Skin of body (tissue), 2 donors: ENCODE results near the gene ABCG1. TPM values are rescaled to one million over a fixed set of nuclear protein-coding genes. Genes with fewer than 3 reads are reported as not detected.

ENCODE experiments used
- DNase-seq: peaks from one replicate; lab custom pipeline; 2025; lab: John Stamatoyannopoulos, UW
- total RNA-seq: library from RNA; depleted of rRNA; stranded (reverse); fragments of >200 nt; gene quantifications from one replicate; pipeline ENCODE4 v1.2.3, GENCODE V29; 2014

Gene ABCG1
- total RNA-seq, 1 donor from 2014 or later = 19.2 TPM

DNA sequence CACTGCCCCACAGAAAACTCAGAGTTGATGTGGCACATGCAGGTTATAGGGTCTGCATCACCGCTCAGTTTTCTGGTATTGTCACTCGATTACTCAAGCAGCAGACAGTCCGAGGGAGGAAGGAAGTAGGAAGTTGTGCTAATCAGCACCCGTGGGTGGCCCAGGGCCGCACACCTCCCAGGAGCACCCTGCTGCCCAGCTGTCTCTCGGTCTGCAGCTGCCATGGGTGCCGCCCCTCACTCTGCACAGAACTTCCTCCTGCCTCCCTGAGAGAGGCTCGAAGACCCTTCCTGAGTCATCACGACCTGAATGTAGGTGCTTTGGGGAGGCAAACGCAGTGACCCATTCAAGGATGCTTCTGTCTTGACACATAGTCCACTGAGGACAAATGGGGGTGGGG, 100.4 kb downstream of the ABCG1 start:
- DNase-seq = no peak

DNA sequence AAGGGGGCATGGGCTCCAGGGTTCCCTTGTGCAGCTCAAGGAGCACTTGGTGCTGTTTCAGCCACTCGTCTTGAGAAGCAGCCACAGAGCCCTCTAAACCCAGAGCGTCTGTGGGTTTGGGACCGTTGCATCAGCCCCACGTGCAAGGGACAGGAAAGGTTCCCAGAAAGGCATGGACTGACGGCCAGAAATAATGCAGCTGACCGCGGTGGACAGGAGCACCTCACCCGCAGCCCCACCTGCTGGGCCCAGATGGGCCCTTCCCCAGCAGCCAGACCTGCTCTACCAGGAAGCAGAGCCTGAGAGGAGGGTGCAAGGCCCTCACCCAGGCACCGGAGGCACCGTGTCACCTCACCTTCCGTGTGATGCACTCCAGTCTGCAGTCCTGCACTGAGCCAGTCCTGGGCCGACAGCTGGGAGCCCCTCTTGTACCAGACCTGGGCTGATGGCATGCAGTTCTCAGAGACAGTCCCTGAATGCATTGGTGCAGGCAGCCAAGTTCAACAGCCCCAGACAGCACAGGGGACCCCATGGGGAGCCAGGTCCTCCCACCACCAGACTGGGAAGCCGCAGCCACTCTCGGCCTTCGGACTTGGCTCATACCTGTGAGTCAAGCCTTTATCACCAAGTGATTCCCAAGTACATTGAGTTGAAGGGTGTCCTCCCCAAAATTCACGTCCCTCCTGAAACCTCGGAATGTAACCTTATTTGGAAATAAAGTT, 101.1 kb downstream of the ABCG1 start:
- DNase-seq = no peak

DNA sequence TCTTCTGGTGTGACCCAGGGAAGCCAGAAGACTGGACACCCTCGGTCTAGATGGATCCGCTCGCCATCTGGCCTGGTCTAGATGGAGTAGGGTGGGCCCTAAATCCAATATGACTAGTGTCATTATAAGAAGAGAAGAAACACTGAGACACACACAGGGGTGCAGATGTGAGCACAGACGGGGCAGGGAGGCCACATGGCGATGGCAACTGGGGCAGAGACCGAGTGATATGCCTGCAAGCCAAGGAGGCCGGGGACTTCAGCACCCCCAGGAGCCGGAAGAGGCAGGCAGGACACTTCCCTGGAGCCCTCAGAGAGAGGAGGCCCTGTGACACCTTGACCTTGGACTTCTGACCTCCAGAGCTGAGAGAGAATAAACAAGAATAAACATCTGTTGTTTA, 101.9 kb downstream of the ABCG1 start:
- no peak for DNase-seq

DNA sequence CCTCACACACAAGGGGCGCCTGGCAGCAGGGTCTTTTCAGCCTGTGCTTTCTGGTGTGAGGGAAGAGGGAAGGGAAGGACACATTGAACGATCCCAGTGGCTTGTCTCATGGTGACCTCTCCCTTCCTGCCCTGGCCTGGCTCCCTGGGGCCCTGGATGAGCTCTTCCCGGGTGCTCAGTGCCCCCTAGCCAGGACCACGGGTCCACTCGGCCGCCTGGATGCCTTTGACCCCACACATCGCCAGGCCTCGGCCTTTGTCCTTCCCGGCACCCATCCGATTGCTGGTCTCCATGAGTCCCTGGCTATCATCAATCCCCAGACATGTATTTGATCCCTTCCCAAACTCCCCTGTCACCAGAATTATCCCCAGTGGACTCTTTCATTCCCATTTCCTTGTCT, 102.3 kb downstream of the ABCG1 start:
- no peak for DNase-seq

DNA sequence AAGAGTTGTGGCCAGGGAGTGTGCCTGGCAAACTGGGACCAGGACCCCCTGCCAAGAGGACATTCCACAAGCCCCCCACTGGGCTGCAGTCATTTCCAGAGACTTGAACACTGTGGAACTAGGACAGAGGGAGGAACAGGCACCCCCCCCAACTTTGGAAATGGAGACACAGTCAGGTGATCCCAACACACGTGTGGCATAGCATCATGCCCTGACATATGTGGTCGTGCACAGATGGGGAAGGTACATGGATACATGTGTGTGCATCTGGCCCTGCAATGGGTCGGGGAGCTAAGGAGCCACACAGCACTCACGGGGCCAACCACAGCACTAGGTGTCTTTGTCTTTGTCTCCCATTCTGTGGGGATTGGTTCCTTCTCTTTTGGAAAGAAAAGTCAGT, 102.9 kb downstream of the ABCG1 start:
- no peak for DNase-seq

DNA sequence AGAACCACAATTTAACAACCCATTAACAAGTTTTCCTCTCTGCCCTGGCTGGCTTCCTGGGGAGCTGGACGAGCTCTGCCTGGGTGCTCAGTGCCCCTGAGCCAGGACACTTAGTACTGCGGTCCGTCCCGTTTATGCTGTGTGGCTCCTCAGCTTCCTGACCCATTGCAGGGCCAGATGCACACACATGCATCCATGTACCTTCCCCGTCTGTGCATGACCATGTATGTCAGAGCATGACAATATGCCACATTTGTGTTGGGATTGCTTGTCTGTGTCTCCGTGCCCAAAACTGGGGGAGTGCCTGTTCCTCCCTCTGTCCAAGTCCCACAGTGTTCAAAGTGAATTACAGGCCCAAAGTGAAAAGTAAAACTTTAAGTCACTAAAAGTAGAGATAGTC, 106.0 kb downstream of the ABCG1 start:
- no peak for DNase-seq

DNA sequence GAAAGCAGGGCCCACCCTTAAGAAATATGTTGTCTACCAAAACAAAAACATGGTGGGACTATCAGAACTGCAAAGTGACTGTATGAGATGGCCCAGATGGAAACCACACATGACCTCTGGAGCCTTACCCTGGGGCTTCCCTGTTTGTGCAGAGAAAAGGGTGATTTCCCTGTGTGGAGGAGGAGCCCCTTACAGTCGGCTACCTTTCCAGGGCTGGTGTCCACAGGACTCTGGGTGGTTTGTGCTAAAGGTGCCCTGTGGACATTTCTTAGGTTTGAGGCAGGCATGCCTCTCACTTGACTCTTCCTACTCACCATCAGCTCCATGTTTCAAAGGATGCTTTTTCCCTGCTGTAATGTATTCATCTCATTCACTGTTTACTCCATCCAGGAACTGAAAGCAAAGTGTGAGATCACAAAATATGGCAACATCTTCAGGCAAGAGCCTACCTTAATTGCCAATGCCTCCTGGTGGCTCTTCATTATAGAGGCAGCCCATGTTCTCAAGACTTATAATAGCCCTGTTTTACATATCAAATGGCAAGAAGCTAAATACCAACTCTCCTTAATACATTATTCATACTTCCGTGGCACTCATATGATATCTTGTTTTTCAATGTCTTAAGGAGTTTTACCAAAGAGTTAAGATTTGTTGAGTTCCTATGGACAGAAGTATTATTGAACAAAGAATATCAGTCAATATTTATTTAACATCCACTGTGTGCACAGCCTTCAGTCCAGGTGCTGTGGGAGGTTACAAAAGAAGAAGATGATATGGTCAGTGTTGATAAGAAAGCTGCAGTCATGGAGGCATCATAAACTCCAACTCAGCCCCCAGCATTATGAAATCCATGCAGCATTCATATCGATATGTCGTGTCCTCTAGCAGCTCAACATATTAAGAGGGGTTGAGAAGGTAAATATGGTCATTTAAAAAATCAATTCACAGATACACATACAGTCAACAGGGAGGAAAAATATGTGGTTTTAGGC, 111.7 kb downstream of the ABCG1 start:
- DNase-seq = no peak

DNA sequence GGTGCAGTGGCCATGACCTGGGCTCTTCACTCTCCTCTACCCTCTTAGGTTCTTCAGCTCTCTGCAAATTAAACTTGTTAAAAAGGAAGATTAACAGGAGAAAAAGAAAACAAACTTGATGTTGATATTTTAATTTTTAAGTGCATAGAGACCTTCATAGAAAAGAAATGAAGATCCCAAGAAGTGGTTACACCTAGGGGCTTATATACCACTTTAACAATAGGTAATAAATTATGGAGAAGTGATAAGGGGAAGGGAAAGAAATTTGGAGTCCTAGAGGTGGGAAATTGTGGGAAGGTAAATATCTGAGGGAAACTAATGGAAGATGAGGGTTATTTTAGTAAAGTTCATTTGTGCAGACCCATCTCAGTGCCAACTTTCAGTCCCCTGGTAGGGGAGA, 112.7 kb downstream of the ABCG1 start:
- no peak for DNase-seq

DNA sequence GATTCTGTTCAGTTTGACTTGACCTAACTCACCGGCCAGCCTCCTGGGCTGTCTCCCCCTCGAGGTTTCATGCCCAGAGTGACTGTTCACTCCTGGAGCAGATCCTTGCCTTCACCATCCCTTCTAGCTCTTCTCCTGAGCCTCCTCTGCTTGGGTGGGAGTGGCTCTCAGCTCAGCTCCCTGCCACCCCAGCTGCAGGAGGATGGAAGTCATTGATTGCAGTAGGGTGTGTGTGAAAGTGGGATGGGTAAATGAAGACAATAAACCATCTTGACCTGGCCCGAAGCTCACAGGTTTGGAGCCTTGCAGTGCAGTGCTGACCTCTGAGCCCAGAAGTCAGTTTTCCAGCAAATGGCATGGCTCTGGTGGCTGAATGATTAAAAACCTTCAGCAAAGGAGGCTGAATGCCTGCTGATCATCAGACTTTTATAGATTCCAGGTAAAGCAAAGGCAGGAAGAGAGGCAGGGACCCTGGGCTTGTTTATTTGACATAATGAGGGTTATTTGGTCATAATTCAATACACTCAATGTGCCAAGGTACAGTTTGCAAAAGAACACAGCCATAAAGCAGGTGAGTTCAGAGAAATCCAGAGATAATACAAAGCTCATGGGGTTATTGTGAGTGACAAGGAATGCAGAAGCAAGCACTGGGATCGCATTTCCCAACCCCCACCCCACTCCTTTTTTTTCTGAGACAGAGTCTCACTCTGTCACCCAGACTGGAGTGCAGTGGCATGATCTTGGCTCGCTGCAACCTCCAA, 113.8 kb downstream of the ABCG1 start:
- no peak for DNase-seq

DNA sequence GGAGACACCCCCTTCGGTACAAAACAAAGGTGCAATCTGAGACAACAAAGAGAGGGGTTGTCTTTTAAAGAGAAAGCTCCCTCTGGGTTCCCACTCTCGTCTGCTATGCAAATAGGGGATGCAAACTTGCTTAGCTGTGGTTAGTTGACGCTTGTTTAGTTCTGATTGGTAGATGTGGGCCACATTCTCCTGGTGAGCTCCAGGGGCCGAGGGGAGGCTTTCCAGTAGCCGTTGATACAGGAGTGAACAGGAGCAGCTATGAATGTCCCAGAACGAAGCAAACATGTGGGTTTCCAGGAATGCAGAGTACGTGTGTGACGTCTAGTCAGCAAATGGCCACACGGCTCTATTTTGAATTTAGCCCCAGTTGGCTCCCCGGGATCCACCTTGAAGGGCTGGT, 117.1 kb downstream of the ABCG1 start:
- no peak for DNase-seq

DNA sequence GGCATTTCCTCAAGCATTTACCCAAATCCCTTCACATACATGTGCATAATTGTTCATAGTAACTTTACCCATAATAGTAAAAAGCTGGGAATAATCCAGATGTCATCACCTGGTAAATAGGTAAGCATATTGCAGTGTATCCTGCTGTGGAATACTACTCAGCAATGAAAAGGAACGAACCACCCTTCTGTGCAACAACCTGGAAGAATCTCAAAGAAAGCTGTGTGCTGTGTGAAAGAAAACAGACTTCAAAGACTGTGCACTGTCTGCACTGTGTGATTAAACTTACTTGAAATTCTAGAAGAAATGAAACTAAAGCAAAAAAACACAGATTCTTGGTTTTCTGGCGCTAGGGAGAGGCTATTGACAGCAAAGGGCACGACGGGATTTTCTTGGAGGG, 118.3 kb downstream of the ABCG1 start:
- DNase-seq = no peak

DNA sequence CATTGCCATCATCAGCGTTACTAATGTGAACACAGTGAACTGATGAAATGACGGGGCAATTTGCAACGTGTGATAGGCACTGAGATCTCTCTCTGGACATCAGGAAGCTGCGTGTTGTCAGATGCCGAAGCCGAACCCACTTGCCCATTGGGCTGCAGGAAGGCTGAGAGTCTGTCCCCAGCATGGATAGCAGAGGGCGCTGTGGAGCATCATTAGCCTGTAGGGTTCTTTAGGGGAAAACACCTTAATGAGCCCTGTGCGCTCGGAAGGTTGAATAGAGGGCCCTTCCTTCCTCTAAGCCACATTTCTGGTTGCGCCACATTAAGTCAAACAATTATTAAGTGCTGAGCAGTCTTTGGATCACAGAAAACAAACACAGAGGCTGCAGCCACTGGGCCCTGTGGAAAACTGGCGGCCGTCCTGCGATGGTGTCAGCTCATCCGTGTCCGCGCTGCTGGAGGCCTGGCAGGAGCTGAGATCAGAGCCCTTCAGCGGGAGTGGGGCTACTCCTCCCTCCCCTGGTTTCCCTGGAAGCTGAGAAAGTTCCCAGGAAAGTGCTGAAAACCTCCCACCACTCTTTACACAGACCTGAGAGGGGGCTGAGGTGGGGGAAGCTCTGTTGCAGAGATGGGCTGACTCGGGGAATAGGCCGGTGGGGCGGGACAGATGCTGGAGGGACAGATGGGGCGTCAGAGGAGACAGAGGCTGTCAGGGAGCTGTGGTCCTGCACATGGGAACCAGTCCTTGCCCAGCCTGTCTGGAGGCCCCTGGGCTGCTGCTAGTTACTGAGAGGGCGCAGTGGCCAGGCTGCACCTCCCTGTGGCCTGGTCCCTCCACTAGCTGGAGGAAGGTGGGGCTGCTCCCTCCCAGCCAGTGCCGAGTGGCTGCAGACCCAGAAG, 119.1 kb downstream of the ABCG1 start:
- DNase-seq = peak; percentile 6

DNA sequence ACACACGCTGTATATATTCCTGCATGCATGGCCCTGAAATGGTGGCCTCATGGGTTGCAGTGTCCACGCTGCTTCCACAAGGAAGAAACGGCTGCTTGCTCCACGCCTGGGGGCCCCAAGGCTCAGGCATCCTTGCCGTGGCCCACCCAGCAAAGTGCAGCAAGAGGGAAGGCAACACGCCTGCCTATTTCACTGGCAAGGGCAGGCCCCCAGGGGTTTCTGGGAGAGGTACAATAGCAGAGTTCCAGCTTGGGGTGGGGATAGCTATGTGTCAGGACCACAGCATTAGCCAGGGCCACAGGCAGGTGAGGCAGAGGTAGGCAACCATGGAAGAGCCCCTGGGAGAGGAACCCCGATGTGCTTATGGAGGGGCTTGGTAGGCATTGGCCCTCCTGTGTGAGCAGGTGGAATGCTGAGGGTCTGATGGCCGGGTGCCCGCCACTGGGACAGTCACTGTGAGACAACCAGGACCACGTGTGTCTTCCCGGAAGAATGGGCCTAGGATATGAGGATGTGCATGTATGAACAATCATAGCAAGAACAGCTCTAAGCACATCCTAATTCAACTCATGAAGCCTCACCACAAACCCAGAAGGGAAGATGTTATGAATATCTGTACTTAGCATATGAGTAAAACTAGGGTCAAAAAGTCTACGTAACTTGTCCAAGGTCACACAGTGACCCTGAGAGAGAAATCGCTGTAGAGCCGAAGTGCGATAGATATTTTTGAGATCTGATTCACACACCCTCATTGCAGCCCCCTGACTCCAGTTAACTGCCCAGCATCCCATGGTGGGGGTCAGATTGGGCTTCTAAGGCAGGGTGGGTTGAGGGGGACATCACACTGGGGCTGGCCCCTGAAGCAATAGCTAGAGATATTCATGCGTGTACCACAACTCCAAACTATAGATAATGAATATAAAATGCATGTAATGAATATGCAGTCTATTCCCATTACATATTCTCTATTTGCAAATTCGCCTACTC, 120.1 kb downstream of the ABCG1 start:
- DNase-seq = no peak

DNA sequence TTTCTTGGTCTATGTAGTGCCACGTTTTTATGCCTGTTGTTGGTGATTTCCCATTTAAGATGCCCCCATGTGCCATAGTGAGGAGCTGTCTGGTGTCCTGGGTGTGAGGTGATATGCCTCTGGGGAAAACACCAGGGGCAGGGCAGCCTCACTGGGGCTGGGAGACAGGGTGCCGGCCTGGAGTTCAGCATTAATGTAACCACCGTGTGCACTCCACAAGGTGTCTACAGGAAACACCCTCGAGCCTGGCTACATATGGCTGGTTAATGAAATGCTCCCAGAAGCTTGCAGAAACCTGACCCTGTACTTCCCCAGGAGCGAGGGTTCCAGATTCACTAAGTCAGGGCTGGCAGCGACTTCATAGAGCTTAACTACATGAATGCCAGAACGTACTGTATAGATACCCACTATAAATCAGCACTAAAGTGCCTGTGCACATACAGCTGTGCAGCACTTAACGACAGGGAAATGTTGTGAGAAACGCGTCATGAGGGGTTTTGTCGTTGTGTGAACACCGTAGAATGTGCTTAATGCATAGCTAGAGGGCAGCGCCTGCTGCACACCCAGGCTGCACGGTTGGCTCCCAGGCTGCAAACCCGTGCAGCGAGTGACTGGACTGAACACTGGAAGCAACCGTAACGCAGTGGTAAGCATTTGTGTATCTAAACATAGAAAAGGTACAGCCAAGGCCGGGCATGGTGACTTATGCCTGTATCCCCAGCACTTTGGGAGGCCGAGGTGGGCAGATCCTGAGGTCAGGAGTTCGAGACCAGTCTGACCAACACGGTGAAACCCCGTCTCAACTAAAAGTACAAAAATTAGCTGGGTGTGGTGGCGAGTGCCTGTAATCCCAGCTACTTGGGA, 121.5 kb downstream of the ABCG1 start:
- no peak for DNase-seq

DNA sequence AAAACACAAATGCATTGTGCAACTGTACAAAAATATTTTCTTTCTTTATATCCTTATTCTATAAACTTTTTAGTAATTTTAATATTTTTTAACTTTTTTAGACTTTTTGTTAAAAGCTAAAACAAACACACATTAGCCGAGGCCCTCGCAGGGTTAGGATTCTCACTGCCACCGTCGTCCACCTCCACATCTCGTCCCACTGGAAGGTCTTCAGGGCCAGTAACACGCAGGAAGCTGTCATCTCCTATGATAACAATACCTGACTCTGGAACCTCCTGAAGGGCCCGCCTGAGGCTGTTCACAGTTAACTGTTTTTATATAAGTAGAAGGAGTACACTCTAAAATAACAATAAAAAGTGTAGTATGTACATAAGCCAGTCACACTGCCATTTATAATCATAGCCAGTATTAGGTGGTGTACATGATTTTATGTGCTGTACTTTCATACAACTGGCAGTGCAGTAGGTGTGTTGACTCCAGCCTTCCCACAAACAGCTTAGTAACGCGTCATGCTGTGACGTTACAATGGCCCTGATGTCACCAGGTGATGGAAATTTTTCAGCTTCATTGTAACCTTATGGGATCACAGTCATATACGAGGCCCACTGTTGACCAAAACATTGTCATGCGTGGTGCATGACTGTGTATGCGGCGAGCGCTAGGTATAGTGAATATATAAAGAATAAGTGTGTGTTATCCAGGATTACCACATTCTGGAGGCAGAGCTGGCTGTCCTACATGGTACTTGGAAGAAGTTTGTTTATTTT, 123.0 kb downstream of the ABCG1 start:
- no peak for DNase-seq

DNA sequence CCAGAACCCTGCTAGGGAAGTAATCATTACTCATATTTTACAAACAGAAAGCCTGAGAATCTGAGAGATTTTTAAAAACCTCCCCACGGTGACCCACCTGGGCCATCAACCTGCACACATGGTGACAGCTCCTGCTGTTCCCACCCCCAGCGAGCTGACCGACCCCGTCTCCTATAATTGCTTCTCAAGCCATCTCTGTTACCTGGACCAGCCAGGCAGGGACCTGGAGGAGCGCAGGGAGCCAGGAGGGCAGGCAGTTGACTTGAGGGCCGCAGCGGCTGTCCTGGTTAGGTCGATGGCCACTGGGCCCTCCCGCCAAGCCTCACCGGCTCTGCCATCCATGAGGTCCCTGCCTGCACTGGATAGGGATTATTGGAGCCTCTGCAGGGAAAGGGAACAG, 124.2 kb downstream of the ABCG1 start:
- DNase-seq = no peak

DNA sequence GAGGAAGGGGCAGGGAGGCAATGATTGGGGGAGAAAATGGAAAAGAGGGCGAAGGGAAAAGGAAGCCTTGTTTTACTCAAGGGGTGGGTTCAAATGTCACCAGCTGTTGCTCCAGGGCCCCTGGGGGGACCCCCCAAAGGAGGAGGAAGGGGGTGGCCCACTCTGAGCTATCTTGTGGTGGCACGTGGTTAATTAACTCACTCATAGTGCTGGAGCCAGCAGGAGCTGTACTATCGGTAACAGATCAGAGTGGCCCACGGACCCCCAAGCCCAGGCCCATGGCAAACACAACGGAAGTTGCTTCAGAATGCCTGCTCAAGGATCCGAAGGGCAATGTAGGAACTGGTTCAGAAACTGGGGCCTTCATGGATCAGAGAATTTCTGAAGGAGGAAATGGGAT, 124.6 kb downstream of the ABCG1 start:
- no peak for DNase-seq

DNA sequence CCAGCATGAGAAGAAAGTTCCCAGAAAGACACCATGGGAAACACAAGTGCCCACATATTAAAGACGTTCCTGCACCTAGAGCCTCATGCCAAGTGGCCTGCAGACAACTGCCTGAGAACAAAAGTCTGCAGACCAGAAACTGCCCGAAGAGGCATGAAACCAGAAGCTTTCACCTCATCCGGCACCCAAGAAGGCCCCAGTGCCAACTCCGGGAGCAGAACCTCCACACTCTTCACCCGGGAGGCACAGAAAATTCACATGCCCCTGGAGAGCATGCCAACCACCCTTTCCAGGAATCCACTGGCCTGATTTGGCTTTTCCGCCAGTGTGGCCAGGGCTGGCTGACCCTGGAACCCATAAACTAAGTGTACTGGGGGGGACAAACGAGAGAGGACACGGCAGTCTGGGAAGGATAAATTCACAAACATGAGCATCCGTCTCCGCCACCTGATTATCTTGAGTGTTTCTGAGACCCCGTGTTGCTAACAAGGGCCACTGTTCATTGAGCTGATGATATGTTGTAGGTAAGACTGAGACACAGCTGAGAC, 125.1 kb downstream of the ABCG1 start:
- no peak for DNase-seq
